Endometrial microvascular endothelial cells (primary cell): ENCODE results near the gene ENOX1. TPM values are rescaled to one million over a fixed set of nuclear protein-coding genes. Genes with fewer than 3 reads are reported as not detected.

Experiments used
- in situ Hi-C: cut with HindIII; loops from 2 replicates; pipeline ENCODE4 v1.10.0; 2017; ENCODE audit warnings: low sequenced_read_pairs, low pct_unique_long_range_greater_than_20kb; ENCODE audit errors: inconsistent ontology term
- total RNA-seq: library from RNA; depleted of rRNA; stranded (reverse); fragments of >200 nt; gene quantifications from one replicate; pipeline ENCODE4 v1.2.3, GENCODE V29; 2015; ENCODE audit errors: inconsistent ontology term

Gene ENOX1
- total RNA-seq, 1 donor from 2014 or later = not detected

DNA sequence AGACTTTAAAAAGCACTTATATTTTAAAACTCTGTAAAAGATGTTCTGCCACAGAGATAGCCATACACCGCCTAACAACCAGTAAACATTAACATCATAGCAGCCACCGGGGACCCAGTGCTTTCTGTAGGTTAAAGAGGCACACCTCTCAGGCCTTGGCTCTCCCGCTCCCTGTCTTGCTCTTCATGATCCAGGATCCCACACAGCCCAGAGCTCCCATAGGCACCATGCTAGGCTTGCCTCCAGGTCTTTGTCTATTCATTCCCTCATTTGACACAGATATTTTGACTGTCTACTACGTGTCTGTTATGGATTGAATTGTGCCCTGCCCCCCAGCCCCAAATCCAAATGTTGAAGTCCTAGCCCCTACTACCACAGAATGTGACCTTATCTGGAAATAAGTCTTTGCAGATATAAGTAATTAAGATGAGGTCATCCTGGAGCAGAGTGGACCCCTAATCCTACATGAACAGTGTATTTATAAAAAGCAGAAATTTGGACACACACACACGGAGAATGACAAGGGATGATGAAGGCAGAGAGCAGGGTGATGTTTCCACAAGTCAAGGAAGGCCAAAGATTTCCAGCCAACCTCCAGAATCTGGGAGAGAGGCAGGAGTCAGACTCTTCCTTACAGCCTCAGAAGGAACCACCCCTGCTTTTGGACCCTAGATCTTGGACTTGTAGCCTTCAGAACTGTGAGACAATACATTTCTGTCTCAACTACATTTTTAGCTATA, 490.8 kb downstream of the ENOX1 start:
- in situ Hi-C loops = no loop called here

DNA sequence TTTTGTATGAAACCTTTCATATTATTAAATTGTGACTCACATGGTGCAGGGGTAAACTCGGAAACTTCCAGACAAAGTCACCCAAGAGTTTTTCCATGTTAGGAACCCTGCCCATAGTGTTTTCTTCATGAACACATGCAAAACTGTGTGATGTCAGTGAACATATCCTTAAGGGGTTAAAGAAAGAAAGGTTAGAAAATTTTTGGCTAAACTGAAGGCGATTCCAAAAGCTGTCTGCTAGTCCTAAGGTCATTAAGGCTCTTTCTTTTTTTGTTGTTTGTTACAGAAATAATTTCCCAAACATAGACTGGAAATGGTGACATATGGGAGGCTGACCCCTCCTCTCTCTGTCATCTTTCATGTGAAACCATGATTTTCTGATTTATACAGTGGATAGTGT, 491.5 kb downstream of the ENOX1 start:
- in situ Hi-C loops = no loop called here

DNA sequence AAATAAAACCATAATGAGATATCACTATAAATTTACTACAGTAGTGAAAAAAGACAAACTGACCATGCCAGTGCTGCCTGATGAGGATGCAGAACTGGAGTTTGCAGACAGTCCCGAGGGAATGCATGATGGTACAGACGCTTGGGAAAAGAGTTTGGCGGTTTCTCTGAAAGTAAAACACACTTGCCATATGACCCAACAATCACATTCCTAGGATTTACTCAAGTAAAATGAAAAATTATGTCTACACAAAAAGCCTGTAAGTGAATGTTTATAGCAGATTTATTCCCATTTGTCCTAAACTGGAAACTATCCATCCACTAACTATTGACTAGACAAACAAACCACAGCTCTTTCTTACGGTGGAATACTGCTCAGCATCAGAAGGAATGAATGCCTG, 492.4 kb downstream of the ENOX1 start:
- in situ Hi-C loops = no loop called here

DNA sequence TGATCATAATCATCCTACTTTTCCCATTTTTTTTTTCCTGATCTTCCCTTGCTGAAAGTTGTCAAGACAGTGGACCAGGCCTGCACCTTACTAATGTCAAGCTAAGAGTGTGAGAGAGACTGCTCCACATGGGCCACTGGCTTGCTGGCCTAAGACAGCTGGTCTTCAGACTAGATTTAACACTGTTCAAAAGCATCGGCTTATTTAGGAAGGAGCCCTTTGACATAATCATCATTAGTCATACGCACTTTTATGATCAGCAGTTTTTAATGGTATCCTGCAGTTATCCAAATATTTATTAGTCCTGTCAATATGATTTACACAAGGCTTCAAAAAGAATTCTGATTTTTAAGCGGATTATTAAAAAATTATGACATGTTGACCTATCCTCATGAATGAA, 492.8 kb downstream of the ENOX1 start:
- in situ Hi-C loops = no loop called here

DNA sequence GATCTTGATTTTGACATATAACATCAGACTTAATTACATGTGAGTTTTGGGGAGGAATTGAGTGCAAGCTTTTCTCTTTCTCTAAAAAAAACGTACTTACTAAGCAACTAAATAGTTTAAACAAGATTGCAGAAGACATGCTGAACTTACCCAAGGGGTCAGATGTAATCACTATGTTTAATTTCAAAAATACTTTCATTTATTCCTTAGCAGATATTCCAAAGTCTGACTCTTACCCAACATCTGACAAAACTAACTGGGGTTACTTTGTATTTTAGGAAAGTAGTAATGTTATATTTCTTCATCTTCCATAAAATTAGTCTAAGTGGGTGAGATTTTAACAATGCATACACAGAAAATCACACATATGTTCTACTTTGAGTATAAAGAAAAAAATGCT, 493.2 kb downstream of the ENOX1 start:
- in situ Hi-C loops = no loop called here

DNA sequence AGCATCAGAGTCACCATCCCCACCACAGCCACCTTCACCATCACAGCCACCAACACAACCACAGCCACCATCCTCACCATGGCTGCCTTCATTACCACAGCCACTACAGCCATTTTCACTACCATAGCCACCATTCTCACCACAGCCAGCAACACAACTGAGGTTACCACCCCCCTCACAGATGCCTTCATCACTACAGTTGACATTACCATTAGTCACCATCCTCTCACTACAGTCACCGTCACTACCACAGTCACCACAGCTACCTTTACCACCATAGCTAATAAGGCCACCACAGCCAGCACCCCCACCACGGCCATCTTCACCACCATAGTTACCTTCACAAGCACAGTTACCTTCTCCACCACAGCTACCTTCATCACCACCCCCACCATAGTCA, 493.8 kb downstream of the ENOX1 start:
- in situ Hi-C loops = no loop called here

DNA sequence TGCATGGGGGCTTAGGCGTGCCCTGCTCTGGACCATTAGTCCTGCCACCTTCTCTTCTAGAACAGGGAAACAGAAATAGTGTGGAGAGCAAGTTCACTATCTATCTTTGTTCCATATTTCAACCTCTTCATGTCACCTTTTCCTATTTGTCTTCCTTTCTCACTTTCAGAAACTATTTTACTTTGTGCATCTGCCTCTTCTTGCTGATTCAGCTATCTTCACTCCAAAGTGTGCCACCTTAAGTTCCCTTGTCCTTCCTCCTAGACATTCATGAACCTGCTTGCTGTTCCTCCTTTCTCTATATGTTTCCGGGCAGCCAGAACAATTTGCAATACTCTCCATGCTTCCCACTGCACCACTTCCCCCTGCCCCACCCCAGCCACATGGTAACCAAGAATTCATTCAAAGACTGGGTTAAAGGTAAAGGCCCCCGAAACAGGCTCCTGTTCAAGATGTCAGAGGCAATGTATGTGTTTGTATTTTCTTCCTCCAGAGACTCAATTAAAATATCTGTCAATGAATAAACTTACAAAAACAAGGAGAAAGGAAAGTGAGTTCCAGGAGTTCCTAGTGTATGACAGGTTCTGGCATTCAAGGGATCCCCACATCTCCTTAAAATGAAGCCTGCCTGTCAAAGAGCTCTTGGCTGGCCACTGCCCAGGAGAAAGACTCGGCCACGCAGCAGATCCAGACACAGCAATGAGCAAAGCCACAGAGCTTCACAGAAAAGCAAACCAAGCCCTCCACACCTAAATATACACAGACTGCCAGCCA, 495.3 kb downstream of the ENOX1 start:
- in situ Hi-C loops = no loop called here

DNA sequence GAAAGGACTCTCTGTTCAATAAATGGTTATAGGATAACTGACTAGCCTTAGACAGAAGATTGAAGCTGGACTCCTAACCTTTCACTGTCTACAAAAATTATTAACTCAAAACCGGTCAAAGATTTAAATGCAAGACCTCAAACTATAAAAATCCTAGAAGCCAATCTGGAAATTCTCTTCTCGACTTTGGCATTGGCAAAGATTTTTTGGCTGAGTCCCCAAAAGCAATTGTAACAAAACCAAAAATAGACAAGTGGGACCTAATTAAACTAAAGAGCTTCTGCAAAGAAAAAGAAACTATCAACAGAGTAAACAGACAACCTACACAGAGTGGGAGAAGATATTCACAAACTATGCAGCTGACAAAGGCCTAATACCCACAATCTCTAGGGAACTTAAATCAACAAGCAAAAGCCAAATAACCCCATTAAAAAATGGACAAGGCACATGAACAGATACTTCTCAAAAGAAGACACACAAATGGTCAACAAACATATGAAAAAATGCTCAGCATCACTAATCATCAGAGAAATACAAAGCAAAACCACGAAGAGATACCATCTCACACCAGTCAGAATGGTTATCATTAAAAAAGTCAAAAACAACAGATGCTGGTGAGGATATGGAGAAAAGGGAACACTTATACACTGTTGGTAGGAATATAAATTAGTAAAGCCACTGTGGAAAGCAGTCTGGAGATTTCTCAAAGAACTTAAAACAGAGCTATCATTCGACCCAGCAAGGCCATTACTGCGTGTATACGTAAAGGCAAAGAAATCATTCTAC, 497.1 kb downstream of the ENOX1 start:
- in situ Hi-C loops = no loop called here

DNA sequence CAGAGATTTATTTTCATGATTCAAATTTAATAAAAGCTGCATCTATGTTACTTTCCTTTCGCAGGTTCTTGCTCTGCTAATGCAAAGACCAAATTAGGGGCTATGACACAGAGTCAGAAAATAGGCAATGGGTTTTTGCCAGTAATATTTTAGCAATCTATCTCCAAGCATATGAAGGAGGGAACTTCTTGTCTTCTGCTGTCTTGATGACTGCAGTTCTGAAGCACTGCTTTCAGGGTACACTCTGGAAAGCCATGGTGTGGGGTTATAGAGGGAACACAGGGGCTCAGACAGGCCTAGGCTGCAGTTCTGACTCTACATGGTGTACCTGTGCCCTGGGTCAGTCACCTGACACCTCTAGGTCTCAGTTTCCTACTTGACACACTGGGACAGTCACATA, 500.0 kb downstream of the ENOX1 start:
- in situ Hi-C loops = no loop called here

DNA sequence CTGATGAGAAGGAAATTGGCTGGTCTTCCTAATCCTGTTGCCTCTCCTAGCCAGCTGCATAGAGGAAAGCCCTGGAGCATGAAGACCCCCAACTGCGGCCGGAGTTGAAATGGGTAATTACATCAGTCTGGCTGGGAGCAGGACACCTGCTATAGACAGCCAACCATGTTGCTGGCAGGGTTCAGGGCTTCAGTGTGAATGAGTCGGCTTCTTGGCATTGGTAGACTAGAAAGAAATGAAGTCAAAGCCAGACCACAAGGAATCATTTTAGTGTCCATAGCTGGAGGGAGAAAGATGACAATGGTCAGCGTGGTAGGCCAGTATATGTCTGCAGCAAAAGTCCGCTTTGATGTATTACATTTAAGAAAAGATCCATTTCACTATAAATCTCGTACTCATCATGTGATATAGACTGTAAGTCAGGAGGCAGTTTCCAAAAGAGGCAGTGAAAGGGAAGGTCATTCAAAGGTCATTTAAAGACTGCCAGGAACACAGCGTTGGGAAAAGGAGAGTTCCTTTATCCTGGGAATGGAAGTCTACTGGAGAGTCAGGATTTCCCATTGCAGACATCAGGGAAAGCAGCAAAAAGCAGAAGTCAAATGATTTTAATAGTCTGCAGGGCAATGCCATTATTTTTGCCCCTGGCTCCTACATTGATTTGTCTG, 500.7 kb downstream of the ENOX1 start:
- in situ Hi-C loops = no loop called here

DNA sequence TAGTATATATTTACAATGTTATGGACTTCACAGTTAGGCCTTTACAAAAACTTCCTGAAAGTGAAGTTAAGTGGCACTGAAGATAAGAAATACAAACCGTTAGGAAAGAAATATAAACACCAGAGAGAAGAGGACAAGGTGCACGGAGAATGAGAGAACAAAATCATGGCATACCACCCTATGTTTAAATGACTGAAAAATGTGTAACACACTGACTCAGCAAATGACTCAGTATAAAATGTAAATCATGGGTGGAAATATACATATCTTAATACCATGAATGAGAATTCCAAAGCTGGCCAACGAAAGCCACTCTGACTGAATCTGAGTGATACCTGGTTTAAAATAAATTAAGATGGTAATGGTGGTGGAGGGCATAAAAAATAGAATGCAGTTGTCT, 502.6 kb downstream of the ENOX1 start:
- in situ Hi-C loops = no loop called here

DNA sequence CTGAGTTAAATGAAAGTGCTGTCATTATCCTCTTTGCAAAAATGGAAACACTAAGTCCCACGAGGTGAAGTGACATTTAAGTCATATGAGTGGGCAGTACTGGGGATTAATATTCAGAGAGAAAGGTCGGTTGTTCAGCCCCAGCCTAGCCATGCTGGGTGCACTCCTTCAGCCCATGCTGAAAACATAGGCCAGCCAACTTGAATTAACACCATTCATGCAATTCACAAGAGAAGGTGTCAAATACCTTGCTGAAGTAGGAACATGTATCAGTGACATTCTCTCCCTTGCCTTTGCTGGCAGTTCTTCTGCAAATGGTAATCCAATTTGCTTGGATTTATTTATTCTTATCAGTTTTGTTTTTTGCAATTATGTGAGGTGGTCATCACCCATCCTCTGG, 507.1 kb downstream of the ENOX1 start:
- in situ Hi-C loops = no loop called here

DNA sequence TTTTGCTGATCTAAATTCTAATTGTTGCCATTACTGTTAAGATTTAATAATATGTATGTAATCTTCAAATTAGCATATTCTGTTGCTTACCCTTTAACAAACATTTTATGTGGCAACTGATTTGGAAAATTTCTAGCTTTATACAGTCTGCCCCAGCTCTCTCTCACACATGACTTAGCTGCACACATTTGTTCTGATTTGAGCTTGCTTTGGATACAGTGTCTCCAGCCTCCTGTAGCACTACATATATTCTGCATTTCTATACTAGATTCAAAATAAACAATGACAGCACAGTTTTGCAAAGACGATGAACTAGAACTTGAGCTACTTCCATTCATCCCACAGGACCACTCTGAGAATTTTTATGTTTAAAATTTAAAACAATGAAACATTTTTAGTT, 508.6 kb downstream of the ENOX1 start:
- in situ Hi-C loops = no loop called here

DNA sequence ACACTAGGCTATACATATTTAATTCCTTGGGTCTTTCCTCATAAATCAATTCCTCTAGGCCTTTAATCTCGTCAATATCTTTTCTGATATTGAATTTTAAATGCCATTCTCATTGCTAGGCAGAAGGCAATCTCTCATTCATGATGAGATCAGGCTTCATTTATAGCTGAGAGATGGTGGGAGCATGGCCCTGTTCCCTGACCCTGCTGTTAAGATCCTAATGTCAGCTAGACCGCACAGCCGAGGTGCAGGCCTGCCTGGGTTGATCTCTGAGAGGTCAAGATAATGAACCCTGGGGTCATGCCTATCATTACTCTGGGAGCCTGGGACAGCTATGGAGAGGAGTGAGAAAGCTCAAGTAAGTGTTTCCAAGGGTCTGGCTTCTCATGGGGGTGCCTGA, 509.6 kb downstream of the ENOX1 start:
- in situ Hi-C loops = no loop called here

DNA sequence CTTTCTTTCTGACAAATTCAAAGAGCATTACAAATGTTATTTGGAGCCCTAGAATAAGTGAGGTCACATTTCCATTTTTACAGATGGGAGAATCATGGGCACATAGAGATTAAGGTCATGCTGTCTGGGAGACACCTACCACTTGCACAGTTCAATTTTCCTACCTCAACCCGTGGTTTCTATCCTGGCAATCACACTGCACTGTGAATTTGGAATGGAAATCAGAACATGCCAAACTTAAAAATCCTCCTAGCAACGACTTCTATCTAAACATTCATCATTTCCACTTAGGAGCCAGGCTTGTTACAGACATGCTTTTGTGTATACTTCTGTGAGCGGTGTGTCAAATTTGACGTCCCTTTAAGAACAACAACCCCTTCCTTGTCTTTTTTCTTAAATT, 511.9 kb downstream of the ENOX1 start:
- in situ Hi-C loops = no loop called here

DNA sequence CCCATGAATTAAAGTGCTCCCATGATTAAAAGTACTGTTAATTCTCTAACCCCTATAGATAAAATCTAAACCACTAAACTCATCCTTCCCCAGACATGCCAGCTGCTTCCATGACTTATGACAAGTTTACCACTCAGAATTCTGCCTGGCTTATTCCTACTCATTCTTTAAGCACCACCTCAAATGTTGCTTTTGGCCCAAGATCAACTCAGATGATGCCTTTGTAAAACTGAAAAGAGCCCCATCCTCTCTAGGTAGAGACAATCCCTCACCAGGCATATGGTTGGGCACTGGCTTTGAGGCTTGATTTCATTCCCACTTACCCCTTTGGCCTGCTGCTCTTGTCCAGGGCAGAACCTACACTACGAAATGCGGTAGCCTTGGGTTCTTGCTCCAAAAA, 513.4 kb downstream of the ENOX1 start:
- in situ Hi-C loops = no loop called here

DNA sequence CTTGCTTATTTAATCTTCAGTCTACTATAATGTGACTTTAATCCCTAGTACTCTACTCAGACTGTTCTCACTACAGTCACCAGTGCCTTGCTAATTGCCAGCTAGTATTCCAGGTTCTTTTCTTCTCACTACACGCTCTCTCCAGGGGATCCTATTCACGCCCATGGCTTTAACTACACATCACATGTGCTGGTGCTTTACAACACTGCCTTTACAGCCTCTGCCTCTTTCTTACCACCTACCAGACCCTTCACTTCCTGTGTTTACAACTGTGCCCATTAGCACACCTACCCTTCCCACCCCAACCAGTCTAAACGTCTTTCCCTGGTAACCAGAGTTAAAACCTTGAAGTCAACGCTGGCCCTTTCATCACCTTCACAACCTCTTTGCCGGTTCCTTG, 513.9 kb downstream of the ENOX1 start:
- in situ Hi-C loops = no loop called here

DNA sequence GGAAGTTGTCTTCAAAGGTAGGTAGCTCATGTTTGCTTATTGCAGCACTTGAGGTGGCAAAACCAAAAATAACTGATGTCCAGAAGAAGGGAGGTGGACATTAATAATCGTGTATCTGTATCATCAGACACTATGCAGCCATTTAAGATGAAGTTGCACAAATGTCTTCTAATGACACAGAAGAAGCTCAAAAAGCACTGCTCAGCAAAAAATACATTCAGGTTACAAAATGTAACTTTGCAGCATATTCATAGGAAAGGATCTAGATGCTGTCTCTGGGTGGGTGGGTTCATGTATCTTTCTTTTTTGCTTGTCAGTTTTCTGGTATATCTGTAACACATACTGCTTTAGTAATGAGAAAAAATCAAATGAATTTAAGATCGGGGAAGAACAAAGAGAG, 515.6 kb downstream of the ENOX1 start:
- in situ Hi-C loops = no loop called here

DNA sequence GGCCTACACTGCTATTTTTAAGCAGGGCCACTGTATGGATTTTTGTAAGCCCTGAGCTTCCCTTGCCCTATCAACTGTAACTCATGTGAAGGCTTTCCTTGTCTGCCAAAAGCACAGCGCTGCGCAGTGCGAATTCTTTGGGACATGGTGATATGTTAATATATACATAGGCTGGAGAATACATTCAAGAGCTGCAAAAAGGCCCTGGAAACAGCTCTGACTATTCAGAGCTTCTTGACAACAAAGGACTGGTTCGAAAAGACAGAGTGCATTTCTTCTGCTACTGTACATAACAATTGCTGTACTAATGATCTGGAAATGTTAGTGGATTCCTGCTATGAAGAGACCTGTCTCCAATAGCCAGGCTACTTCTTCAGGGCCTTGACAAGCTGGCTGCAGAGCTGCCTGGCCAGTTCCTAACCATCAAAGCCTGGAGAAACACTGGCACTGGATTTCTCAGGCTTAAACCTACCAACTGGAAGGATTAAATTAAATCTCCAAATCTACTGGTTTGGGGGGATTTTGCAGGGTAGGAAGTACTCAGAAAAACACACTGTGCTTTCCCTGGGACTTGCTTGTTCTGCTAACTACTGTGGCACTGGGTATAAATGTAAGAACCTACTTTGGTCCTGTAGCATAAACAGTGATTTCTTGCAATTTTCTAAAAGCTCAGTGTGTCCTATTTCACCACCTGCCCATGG, 516.5 kb downstream of the ENOX1 start:
- in situ Hi-C loops = no loop called here
